Measurements from ENCODE around the gene RNF133. TPM values are rescaled to one million over a fixed set of nuclear protein-coding genes. Genes with fewer than 3 reads are reported as not detected.

The RNF133 gene
- total and polyA plus RNA-seq, 9 of the 15 experiments (the other 6 are each of a cell fraction or from before 2014, with no cell fraction given): not detected

GRCh38 chr7:122727759-122728158 is 28.8 kb upstream of the RNF133 start (continued):
- TF ChIP-seq REST (IDR thresholded peaks at IDR 0.05; ENCODE audit: borderline replicate concordance) (no peak), REST (CRISPR knock-in tag; IDR thresholded peaks at IDR 0.05; ENCODE audit: low read depth) (no peak), HNRNPLL (IDR thresholded peaks at IDR 0.05; ENCODE audit: low read depth, low read length, poor library complexity, severe bottlenecking) (no peak), E4F1 (CRISPR knock-in tag; IDR thresholded peaks at IDR 0.05; ENCODE audit: borderline replicate concordance) (no peak), SIRT6 (IDR thresholded peaks at IDR 0.05; ENCODE audit: low read depth, low read length) (no peak), HINFP (tag; conservative IDR thresholded peaks at IDR 0.05; ENCODE audit: low read depth) (no peak), ZNF12 (CRISPR knock-in tag; IDR thresholded peaks at IDR 0.05) (no peak)

Measured in K562 (cell line).